Measurements from ENCODE around the gene SLC25A23. TPM values are rescaled to one million over a fixed set of nuclear protein-coding genes. Genes with fewer than 3 reads are reported as not detected.

Gene SLC25A23
- total RNA-seq, 5 donors from 2014 or later (not counting 1 experiment from before 2014, with no cell fraction given) = 15.5 to 28.0 (median 25.5) TPM

DNA sequence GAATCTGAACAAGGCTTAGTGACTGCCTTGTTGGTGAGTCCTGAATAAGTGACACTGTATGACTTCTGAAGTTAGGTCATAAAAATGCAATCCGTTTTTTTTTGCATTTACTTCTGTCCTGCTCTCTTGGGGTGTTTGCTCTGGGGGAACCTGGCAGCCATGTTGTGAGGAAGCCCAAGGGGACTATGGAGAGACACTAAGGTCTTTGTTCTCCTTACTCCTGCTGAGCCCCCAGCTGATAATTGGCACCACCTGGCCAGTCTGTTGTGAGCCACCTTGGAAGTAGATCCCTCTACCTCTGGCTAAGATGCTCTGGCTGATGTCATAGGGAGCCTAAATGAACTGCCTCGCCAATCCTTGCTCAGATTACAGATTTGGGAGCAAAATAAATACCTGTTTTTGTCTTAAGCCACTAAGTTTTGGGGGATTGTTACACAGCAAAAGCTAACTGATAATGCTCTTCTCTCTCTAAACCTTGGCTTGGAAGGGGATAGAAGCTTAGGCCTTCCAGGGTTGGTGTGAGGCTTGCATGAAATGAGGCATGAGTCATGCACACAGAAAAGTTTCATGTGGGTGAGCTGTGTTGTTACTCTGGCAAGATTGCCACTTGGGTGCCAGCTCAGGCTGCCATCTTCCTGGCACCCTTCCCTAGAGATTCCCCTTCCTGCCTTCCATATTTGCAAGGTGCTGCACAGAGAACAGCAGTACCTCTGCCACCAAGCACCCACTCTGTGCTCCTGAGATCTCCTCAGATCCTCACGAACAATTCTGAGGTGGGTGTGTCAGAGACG lies 32.4 kb upstream of the SLC25A23 start:
- 86% methylated on average over 2 of the region's 4 CpGs for WGBS (ENCODE audit: insufficient coverage)
- DNase-seq (no peak), ATAC-seq (replicated peaks in 1 of 4) (no peak)
- Mint-ChIP-seq H3K27me3 (no peaks in the 10 kb centered on the region), H3K9me3 (peaks cover 0 to 9% (median 5%) of the 10 kb centered on the region in 3 donors), H3K4me3 (no peak overlapping the region), H3K4me1 (peaks cover 8 to 13% (median 11%) of the 10 kb centered on the region in 3 donors), H3K36me3 (no peaks in the 10 kb centered on the region), H3K27ac (no peak overlapping the region)
- H3K4me3 ChIP-seq (ENCODE audit: control insufficient read depth in 1 of 2, extremely low read depth in 1 of 2, low read length in 1 of 2) = no peak overlapping the region
- no peaks in the 10 kb centered on the region for H3K27me3 ChIP-seq (replicated peaks in 1 of 2; ENCODE audit: control insufficient read depth in 2 of 2, extremely low read depth in 1 of 2, insufficient read depth in 2 of 2, low read length in 1 of 2)
- no peaks in the 10 kb centered on the region for H3K36me3 ChIP-seq (ENCODE audit: control insufficient read depth in 2 of 2, extremely low read depth in 1 of 2, insufficient read depth in 1 of 2, low read length in 1 of 2)
- ChIA-PET POLR2A (interaction anchor here in 1 of 2 donors (0.7 to 1.5 kb wide), 2 partner anchors 8 to 11 kb away, joined by 3 read pairs; partner anchors contain the start of gene DENND1C), CTCF (interaction anchor here in 1 of 2 donors (0.8 kb wide), 1 partner anchor 66 kb away, joined by 4 read pairs; no protein-coding TSS in a partner anchor)
- no peak overlapping the region for H3K27ac ChIP-seq (ENCODE audit: low read length)
- peaks cover 0 to 14% of the 10 kb centered on the region in 2 experiments for H3K4me1 ChIP-seq (ENCODE audit: control insufficient read depth in 1 of 2, extremely low read depth in 1 of 2, insufficient read depth in 2 of 2, low read length in 2 of 2)
- H3K9me3 ChIP-seq = no peaks in the 10 kb centered on the region

GRCh38 chr19:6490134-6490533 lies 30.5 kb upstream of the SLC25A23 start:
- DNase-seq (no peak), ATAC-seq (replicated peaks in 1 of 4) (no peak)
- Histone ChIP-seq H3K4me3 (ENCODE audit: control insufficient read depth in 1 of 2, extremely low read depth in 1 of 2, low read length in 1 of 2) (peak overlapping the region in 1 of 2 donors; percentile 35), H3K9me3 (no peaks in the 10 kb centered on the region), H3K27ac (ENCODE audit: low read length) (peak overlapping the region; percentile 46), H3K27me3 (replicated peaks in 1 of 2; ENCODE audit: control insufficient read depth in 2 of 2, extremely low read depth in 1 of 2, insufficient read depth in 2 of 2, low read length in 1 of 2) (no peaks in the 10 kb centered on the region), H3K4me1 (ENCODE audit: control insufficient read depth in 1 of 2, extremely low read depth in 1 of 2, insufficient read depth in 2 of 2, low read length in 2 of 2) (peaks cover 0 to 14% of the 10 kb centered on the region in 2 experiments), H3K36me3 (ENCODE audit: control insufficient read depth in 2 of 2, extremely low read depth in 1 of 2, insufficient read depth in 1 of 2, low read length in 1 of 2) (no peaks in the 10 kb centered on the region)
- WGBS (ENCODE audit: insufficient coverage) = no CpG with 5 or more reads among the region's 2 CpGs
- Mint-ChIP-seq H3K4me1 (peaks cover 8 to 13% (median 11%) of the 10 kb centered on the region in 3 donors), H3K9me3 (peaks cover 0 to 9% (median 5%) of the 10 kb centered on the region in 3 donors), H3K36me3 (no peaks in the 10 kb centered on the region), H3K27ac (peak overlapping the region; percentile 60 to 71), H3K27me3 (no peaks in the 10 kb centered on the region), H3K4me3 (peak overlapping the region; percentile 55 to 74 (median 70))
- ChIA-PET POLR2A (interaction anchor here in 1 of 2 donors (0.6 kb wide), 1 partner anchor 325 kb away, joined by 5 read pairs; no protein-coding TSS in a partner anchor), CTCF (no interaction called here)

DNA sequence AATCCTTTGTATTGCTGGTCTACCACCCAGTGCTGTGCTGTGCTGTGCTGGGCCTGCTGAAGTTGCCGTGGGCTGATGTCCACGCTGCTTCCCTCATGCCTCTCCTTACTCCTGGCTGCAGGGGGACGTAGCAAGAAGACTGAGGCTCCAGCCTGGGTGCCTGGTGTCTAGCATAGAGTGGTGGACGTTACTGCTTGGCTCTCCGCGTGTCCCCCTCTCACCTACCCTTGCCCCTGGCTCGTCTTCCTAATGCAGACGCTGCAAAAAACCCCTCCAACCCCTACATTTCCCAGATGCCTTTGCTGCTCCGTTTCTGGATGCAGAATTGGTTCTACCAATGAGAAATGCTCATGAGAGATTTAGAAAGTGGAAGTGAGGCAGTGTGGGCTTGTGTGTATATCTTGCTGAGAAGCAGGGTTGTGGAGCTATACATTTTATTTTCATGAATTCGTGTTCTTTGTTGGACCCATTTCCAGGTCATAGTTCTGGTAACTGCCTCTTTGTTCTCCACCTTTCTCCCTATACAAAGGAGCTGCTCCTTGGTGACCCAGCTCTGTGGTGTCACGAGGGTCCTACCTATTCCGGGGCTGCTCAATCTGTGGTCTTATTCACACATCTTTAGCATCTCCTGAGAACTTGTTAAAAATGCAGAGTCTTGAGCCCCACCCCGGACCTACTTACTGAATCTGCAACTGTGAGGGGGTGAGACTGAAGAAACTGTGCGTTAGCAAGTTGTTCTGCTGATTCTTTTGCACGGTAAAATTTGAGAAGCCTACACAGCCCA lies 29.9 kb upstream of the SLC25A23 start:
- Mint-ChIP-seq H3K36me3 (no peaks in the 10 kb centered on the region), H3K4me3 (peak overlapping the region; percentile 55 to 74 (median 70)), H3K4me1 (peaks cover 8 to 13% (median 11%) of the 10 kb centered on the region in 3 donors), H3K27me3 (no peaks in the 10 kb centered on the region), H3K9me3 (peaks cover 0 to 9% (median 5%) of the 10 kb centered on the region in 3 donors), H3K27ac (peak overlapping the region; percentile 60 to 71)
- ChIA-PET POLR2A (interaction anchor here in 1 of 2 donors (0.6 kb wide), 1 partner anchor 326 kb away, joined by 5 read pairs; no protein-coding TSS in a partner anchor), CTCF (no interaction called here)
- H3K27me3 ChIP-seq (replicated peaks in 1 of 2; ENCODE audit: control insufficient read depth in 2 of 2, extremely low read depth in 1 of 2, insufficient read depth in 2 of 2, low read length in 1 of 2) = no peaks in the 10 kb centered on the region
- H3K4me3 ChIP-seq (ENCODE audit: control insufficient read depth in 1 of 2, extremely low read depth in 1 of 2, low read length in 1 of 2) = peak overlapping the region in 1 of 2 donors; percentile 35
- ATAC-seq (replicated peaks in 1 of 4) = peak; percentile 31 to 70 (median 62)
- peak in 1 of 35 experiments; percentile 38 for DNase-seq
- 30% methylated on average over 2 of the region's 15 CpGs for WGBS (ENCODE audit: insufficient coverage)
- H3K27ac ChIP-seq (ENCODE audit: low read length) = peak overlapping the region; percentile 46
- no peaks in the 10 kb centered on the region for H3K36me3 ChIP-seq (ENCODE audit: control insufficient read depth in 2 of 2, extremely low read depth in 1 of 2, insufficient read depth in 1 of 2, low read length in 1 of 2)
- no peaks in the 10 kb centered on the region for H3K9me3 ChIP-seq
- peaks cover 0 to 14% of the 10 kb centered on the region in 2 experiments for H3K4me1 ChIP-seq (ENCODE audit: control insufficient read depth in 1 of 2, extremely low read depth in 1 of 2, insufficient read depth in 2 of 2, low read length in 2 of 2)

GRCh38 chr19:6484831-6485230 lies 25.2 kb upstream of the SLC25A23 start:
- POLR2A ChIA-PET = no interaction called here
- DNase-seq = no peak
- CTCF ChIA-PET = no interaction called here

GRCh38 chr19:6484230-6484629 lies 24.6 kb upstream of the SLC25A23 start:
- H3K9me3 Mint-ChIP-seq = no peaks in the 10 kb centered on the region
- ATAC-seq (replicated peaks in 1 of 4) = no peak
- no peak for DNase-seq
- no peak overlapping the region for H3K4me3 ChIP-seq (ENCODE audit: control insufficient read depth in 1 of 2, extremely low read depth in 1 of 2, low read length in 1 of 2)
- H3K4me1 Mint-ChIP-seq = peaks cover 41 to 44% (median 44%) of the 10 kb centered on the region in 3 donors
- ChIA-PET CTCF (no interaction called here), POLR2A (no interaction called here)
- no peaks in the 10 kb centered on the region for H3K27me3 Mint-ChIP-seq
- H3K9me3 ChIP-seq = no peaks in the 10 kb centered on the region
- H3K27ac ChIP-seq (ENCODE audit: low read length) = no peak overlapping the region
- no peaks in the 10 kb centered on the region for H3K36me3 Mint-ChIP-seq
- H3K27ac Mint-ChIP-seq = peak overlapping the region; percentile 27 to 97
- H3K4me1 ChIP-seq (ENCODE audit: control insufficient read depth in 1 of 2, extremely low read depth in 1 of 2, insufficient read depth in 2 of 2, low read length in 2 of 2) = peaks cover 14 to 35% of the 10 kb centered on the region in 2 experiments
- peaks cover 0 to 4% of the 10 kb centered on the region in 2 donors for H3K36me3 ChIP-seq (ENCODE audit: control insufficient read depth in 2 of 2, extremely low read depth in 1 of 2, insufficient read depth in 1 of 2, low read length in 1 of 2)
- WGBS (ENCODE audit: insufficient coverage) = 91% methylated on average over 4 of the region's 8 CpGs
- H3K4me3 Mint-ChIP-seq = no peak overlapping the region
- H3K27me3 ChIP-seq (replicated peaks in 1 of 2; ENCODE audit: control insufficient read depth in 2 of 2, extremely low read depth in 1 of 2, insufficient read depth in 2 of 2, low read length in 1 of 2) = no peaks in the 10 kb centered on the region

More at GRCh38 chr19:6484831-6485230, 25.2 kb upstream of the SLC25A23 start:
- Histone ChIP-seq H3K9me3 (no peaks in the 10 kb centered on the region), H3K27me3 (replicated peaks in 1 of 2; ENCODE audit: control insufficient read depth in 2 of 2, extremely low read depth in 1 of 2, insufficient read depth in 2 of 2, low read length in 1 of 2) (no peaks in the 10 kb centered on the region), H3K4me1 (ENCODE audit: control insufficient read depth in 1 of 2, extremely low read depth in 1 of 2, insufficient read depth in 2 of 2, low read length in 2 of 2) (peaks cover 13 to 32% of the 10 kb centered on the region in 2 experiments), H3K27ac (ENCODE audit: low read length) (no peak overlapping the region), H3K36me3 (ENCODE audit: control insufficient read depth in 2 of 2, extremely low read depth in 1 of 2, insufficient read depth in 1 of 2, low read length in 1 of 2) (no peaks in the 10 kb centered on the region), H3K4me3 (ENCODE audit: control insufficient read depth in 1 of 2, extremely low read depth in 1 of 2, low read length in 1 of 2) (no peak overlapping the region)
- WGBS (ENCODE audit: insufficient coverage) = 100% methylated on average over 3 of the region's 7 CpGs
- no peak for ATAC-seq (replicated peaks in 1 of 4)
- Mint-ChIP-seq H3K27ac (no peak overlapping the region), H3K36me3 (no peaks in the 10 kb centered on the region), H3K4me3 (no peak overlapping the region), H3K27me3 (no peaks in the 10 kb centered on the region), H3K4me1 (peaks cover 43 to 44% (median 43%) of the 10 kb centered on the region in 3 donors), H3K9me3 (no peaks in the 10 kb centered on the region)

DNA sequence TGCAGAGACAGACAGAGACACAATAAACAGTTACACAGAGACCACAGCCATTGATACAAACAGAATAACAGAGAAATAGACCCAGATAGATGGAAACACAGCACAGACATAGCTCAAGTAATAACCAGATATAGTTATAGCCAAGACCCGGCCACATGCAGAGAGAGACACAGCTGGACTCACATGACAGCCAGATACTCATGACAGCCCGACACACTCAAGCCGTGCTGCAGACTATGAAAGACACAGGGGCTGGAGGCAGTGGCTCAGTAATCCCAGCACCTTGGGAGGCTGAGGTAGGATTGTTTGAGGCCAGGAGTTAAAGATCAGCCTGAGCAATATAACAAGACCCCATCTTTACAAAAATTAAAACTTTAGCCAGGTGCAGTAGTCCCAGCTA lies 23.6 kb upstream of the SLC25A23 start:
- 100% methylated on average over 1 of the region's 3 CpGs for WGBS (ENCODE audit: insufficient coverage)
- no peaks in the 10 kb centered on the region for H3K9me3 ChIP-seq
- no peaks in the 10 kb centered on the region for H3K9me3 Mint-ChIP-seq
- H3K4me1 ChIP-seq (ENCODE audit: control insufficient read depth in 1 of 2, extremely low read depth in 1 of 2, insufficient read depth in 2 of 2, low read length in 2 of 2) = peaks cover 14 to 39% of the 10 kb centered on the region in 2 experiments
- peaks cover 40 to 45% (median 44%) of the 10 kb centered on the region in 3 donors for H3K4me1 Mint-ChIP-seq
- no peaks in the 10 kb centered on the region for H3K36me3 Mint-ChIP-seq
- CTCF ChIA-PET = interaction anchor here in 1 of 2 donors (0.5 kb wide), 1 partner anchor 122 kb away, joined by 4 read pairs; the partner anchor contains the start of gene CLPP
- no peak for DNase-seq
- no peak overlapping the region for H3K4me3 ChIP-seq (ENCODE audit: control insufficient read depth in 1 of 2, extremely low read depth in 1 of 2, low read length in 1 of 2)
- no peak overlapping the region for H3K27ac ChIP-seq (ENCODE audit: low read length)
- no peaks in the 10 kb centered on the region for H3K27me3 ChIP-seq (replicated peaks in 1 of 2; ENCODE audit: control insufficient read depth in 2 of 2, extremely low read depth in 1 of 2, insufficient read depth in 2 of 2, low read length in 1 of 2)
- no peaks in the 10 kb centered on the region for H3K27me3 Mint-ChIP-seq
- peaks cover 0 to 11% of the 10 kb centered on the region in 2 donors for H3K36me3 ChIP-seq (ENCODE audit: control insufficient read depth in 2 of 2, extremely low read depth in 1 of 2, insufficient read depth in 1 of 2, low read length in 1 of 2)
- peak overlapping the region in 2 of 3 donors; percentile 2 to 4 for H3K4me3 Mint-ChIP-seq
- H3K27ac Mint-ChIP-seq = peak overlapping the region; percentile 97 to 100
- no peak for ATAC-seq (replicated peaks in 1 of 4)
- POLR2A ChIA-PET = interaction anchor here in 1 of 2 donors (0.6 kb wide), 1 partner anchor 21 kb away, joined by 4 read pairs; no protein-coding TSS in a partner anchor

Data from T-cell (primary cell).